HepG2 (cell line): ENCODE measurements around the gene TBCD. TPM values are rescaled to one million over a fixed set of nuclear protein-coding genes. Genes with fewer than 3 reads are reported as not detected.

Source experiments
- HNRNPL ChIP-seq: fragments of 200-400 bp; formaldehyde crosslinking; IDR thresholded peaks from 2 replicates; pipeline ENCODE4 v1.6.1; 2017; ENCODE audit warnings: mild to moderate bottlenecking, low read depth, low read length
- HNRNPUL1 ChIP-seq: fragments of 200-400 bp; formaldehyde crosslinking; IDR thresholded peaks from 2 replicates; pipeline ENCODE4 v1.6.1; 2017; ENCODE audit warnings: low read depth, mild to moderate bottlenecking, low read length, moderate library complexity
- KDM1A ChIP-seq: IDR thresholded peaks from 2 replicates; pipeline ENCODE4 v1.6.1; 2016; ENCODE audit warnings: missing compliant biosample characterization
- KDM6A ChIP-seq: IDR thresholded peaks from 2 replicates; pipeline ENCODE4 v1.6.1; 2016; ENCODE audit warnings: low read depth
- MIER3 ChIP-seq: IDR thresholded peaks from 2 replicates; pipeline ENCODE4 v1.6.1; 2016; ENCODE audit warnings: missing compliant biosample characterization, borderline replicate concordance
- NAIF1 ChIP-seq: sonication (generic); formaldehyde crosslinking; IDR thresholded peaks from 2 replicates; pipeline ENCODE4 v1.5.0; 2020; ENCODE audit warnings: mild to moderate bottlenecking, missing genetic modification reagents, borderline replicate concordance
- PBX3 ChIP-seq: sonication (generic); formaldehyde crosslinking; IDR thresholded peaks from 2 replicates; pipeline ENCODE4 v1.8.1; 2023; ENCODE audit warnings: missing genetic modification reagents, inconsistent platforms, borderline replicate concordance
- PCBP1 ChIP-seq: fragments of 200-400 bp; formaldehyde crosslinking; IDR thresholded peaks from 2 replicates; pipeline ENCODE4 v1.6.1; 2017; ENCODE audit warnings: mild to moderate bottlenecking, low read depth, low read length, borderline replicate concordance
- STAT5B ChIP-seq: sonication (generic); formaldehyde crosslinking; IDR thresholded peaks from 2 replicates; pipeline ENCODE4 v1.4.0; 2020; ENCODE audit warnings: missing genetic modification reagents
- TRAFD1 ChIP-seq: sonication (generic); formaldehyde crosslinking; IDR thresholded peaks from 2 replicates; pipeline ENCODE4 v1.5.1; 2020; ENCODE audit warnings: missing genetic modification reagents, mild to moderate bottlenecking, borderline replicate concordance
- ZBED4 ChIP-seq: sonication (generic); formaldehyde crosslinking; IDR thresholded peaks from 2 replicates; pipeline ENCODE4 v1.4.0; 2020; ENCODE audit warnings: missing genetic modification reagents, borderline replicate concordance
- ZNF33A ChIP-seq: sonication (generic); formaldehyde crosslinking; IDR thresholded peaks from 2 replicates; pipeline ENCODE4 v1.5.1; 2020; ENCODE audit warnings: missing genetic modification reagents, mild to moderate bottlenecking, moderate library complexity, borderline replicate concordance
- ZNF510 ChIP-seq: sonication (generic); formaldehyde crosslinking; IDR thresholded peaks from 2 replicates; pipeline ENCODE4 v1.4.0; 2020; ENCODE audit warnings: low read depth, mild to moderate bottlenecking, missing genetic modification reagents
- ZNF564 ChIP-seq: sonication (generic); formaldehyde crosslinking; IDR thresholded peaks from 2 replicates; pipeline ENCODE4 v1.8.1; 2023; ENCODE audit warnings: mild to moderate bottlenecking, missing genetic modification reagents
- ZNF570 ChIP-seq: sonication (generic); formaldehyde crosslinking; IDR thresholded peaks from 2 replicates; pipeline ENCODE4 v1.4.0; 2020; ENCODE audit warnings: mild to moderate bottlenecking, missing genetic modification reagents, borderline replicate concordance
- ZNF589 ChIP-seq: sonication (generic); formaldehyde crosslinking; conservative IDR thresholded peaks from 2 replicates; pipeline ENCODE4 v1.8.0; 2022; ENCODE audit warnings: mild to moderate bottlenecking, moderate library complexity, missing genetic modification reagents
- ZSCAN9 ChIP-seq: IDR thresholded peaks from 2 replicates; pipeline ENCODE4 v1.6.1; 2016; ENCODE audit warnings: borderline replicate concordance
- polyA plus RNA-seq, 8 experiments: library from polyadenylated mRNA; depleted of rRNA in 3 of 8; stranded (reverse) in 7 of 8; unstranded in 1 of 8; fragments of >200 nt; fragmentation: Illumina TruSeq in 4 of 8; extraction: Trizol in 4 of 8; gene quantifications; 2 replicates each; pipeline versions ENCODE4 v1.2.1 to v1.2.3, GENCODE V29; 2011 to 2016; ENCODE audit warnings: low read depth in 4 of 8, missing spikeins in 1 of 8, mixed read lengths in 1 of 8; ENCODE audit not compliant: insufficient read depth in 1 of 8
- total RNA-seq, 5 experiments: library from RNA; depleted of rRNA; stranded (reverse); fragments of >200 nt; fragmentation: Illumina TruSeq; extraction: Trizol; gene quantifications; 2 replicates each; pipeline ENCODE4 v1.2.3, GENCODE V29; 2016; ENCODE audit warnings: low read depth in 1 of 5
- TF ChIP-seq, protein P1 (sequence below): sonication (generic); formaldehyde crosslinking; IDR thresholded peaks from 2 replicates; pipeline ENCODE4 v1.4.0; 2020; ENCODE audit warnings: low read depth, mild to moderate bottlenecking, missing genetic modification reagents
- TF ChIP-seq, protein P2 (sequence below): sonication (generic); formaldehyde crosslinking; IDR thresholded peaks from 2 replicates; pipeline ENCODE4 v1.5.1; 2020; ENCODE audit warnings: mild to moderate bottlenecking, missing genetic modification reagents, moderate library complexity

Gene TBCD
- total and polyA plus RNA-seq, 2 of the 13 experiments (the other 11 are each of a cell fraction or from before 2014, with no cell fraction given), result 33.9 to 54.8 TPM

- TF ChIP-seq, protein P1, sequence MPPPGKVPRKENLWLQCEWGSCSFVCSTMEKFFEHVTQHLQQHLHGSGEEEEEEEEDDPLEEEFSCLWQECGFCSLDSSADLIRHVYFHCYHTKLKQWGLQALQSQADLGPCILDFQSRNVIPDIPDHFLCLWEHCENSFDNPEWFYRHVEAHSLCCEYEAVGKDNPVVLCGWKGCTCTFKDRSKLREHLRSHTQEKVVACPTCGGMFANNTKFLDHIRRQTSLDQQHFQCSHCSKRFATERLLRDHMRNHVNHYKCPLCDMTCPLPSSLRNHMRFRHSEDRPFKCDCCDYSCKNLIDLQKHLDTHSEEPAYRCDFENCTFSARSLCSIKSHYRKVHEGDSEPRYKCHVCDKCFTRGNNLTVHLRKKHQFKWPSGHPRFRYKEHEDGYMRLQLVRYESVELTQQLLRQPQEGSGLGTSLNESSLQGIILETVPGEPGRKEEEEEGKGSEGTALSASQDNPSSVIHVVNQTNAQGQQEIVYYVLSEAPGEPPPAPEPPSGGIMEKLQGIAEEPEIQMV (CRISPR knock-in tag), result peak; percentile 64; the same call in 1 of the 2 replicates
- TF ChIP-seq PCBP1, result 0 out of 2 replicates have a peak, but pooled peaks have one; percentile 57
- TF ChIP-seq ZNF570 (CRISPR knock-in tag), result no peak
- 0 out of 2 replicates have a peak, but pooled peaks have one; percentile 32 for TF ChIP-seq ZBED4 (CRISPR knock-in tag)
- TF ChIP-seq, protein P2, sequence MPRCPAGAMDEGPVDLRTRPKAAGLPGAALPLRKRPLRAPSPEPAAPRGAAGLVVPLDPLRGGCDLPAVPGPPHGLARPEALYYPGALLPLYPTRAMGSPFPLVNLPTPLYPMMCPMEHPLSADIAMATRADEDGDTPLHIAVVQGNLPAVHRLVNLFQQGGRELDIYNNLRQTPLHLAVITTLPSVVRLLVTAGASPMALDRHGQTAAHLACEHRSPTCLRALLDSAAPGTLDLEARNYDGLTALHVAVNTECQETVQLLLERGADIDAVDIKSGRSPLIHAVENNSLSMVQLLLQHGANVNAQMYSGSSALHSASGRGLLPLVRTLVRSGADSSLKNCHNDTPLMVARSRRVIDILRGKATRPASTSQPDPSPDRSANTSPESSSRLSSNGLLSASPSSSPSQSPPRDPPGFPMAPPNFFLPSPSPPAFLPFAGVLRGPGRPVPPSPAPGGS (CRISPR knock-in tag), result 0 out of 2 replicates have a peak, but pooled peaks have one; percentile 52
- no peak for TF ChIP-seq ZNF589
- TF ChIP-seq ZNF564, result no peak
- no peak for TF ChIP-seq NAIF1 (CRISPR knock-in tag)
- TF ChIP-seq HNRNPUL1, result no peak
- no peak for TF ChIP-seq ZNF510 (CRISPR knock-in tag)
- TF ChIP-seq KDM1A, result 0 out of 2 replicates have a peak, but pooled peaks have one; percentile 71
- TF ChIP-seq TRAFD1, result no peak
- no peak for TF ChIP-seq ZNF33A (CRISPR knock-in tag)
- peak; percentile 83 for TF ChIP-seq HNRNPL
- peak; percentile 61 for TF ChIP-seq KDM6A
- no peak for TF ChIP-seq MIER3 (CRISPR knock-in tag)
- TF ChIP-seq ZSCAN9 (CRISPR knock-in tag), result peak; percentile 43; the same call in 1 of the 2 replicates
- TF ChIP-seq STAT5B (CRISPR knock-in tag), result no peak
- no peak for TF ChIP-seq PBX3
These were observed 130.2 kb downstream of the TBCD start (continued) for GRCh38 chr17:82881900-82882714.
